T-helper 2 cell treated with Interferon-gamma antibody and Interleukin-4, amounts not matched to agents 100 ng/mL and 5 ng/mL, for 36 hours (primary cell): ENCODE results near the gene DAGLA. TPM values are rescaled to one million over a fixed set of nuclear protein-coding genes. Genes with fewer than 3 reads are reported as not detected.

ENCODE experiments used
- intact Hi-C: fragments of 100-400 bp; cut with micrococcal nuclease; formaldehyde crosslinking; loops from one replicate; pipeline ENCODE4 v1.15.1; 2023
- total RNA-seq: library from RNA; stranded (reverse); gene quantifications from 2 replicates; pipeline ENCODE4 v1.2.3, GENCODE V29; 2022

The DAGLA gene
- total RNA-seq, 1 donor from 2014 or later: 0.07 TPM

DNA sequence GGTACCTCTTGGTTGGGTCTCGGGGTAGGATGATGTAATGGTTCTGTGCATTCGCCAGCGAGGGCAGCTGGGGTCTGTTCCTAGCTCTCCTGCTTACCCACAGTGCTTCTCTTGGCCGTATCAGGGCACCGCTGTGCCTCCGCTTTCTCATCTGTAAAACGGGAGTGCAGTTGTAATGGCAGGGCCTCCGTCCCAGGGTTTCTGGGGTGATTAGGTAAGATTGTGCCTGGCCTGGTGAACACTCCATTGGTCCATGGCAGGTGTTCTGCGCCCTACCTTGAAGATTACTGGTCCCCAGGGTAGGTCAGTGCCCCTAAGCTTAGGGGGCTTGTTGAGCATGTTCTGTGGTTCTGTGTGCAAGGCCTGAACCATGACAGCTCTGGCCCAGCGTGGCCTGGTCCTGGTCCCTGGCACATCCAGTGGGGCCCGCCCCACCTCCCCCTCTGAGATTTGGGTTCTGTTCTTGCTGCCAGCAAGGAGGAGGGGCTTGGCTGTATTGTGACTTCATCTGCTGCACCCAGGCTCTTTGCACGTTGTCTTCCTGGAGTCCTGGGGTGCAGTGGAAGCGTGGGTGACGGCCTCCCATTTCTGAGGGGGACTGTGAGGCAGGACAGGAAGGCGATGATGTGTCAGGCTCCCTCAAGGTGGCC is 77.1 kb downstream of the DAGLA start:
- intact Hi-C loops: no loop called here

DNA sequence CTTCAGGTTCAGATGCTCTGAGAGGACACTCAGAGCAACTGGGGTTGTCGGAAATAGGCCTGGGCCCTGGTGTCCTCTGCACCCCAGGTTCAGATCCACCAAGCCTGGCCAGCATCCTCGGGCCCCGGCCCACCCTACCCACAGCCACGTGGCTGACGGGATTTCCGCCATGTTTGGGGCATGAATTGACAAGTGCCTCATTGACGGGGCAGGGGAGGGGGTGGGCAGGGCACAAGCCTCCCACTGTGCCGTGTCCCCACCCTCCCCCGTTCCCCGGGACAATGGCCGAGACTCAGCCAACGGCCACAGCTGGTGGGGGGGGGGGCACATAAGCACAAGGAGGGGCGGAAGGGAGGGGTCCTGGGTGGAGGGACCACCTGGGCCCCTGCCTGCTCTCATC is 80.8 kb downstream of the DAGLA start:
- intact Hi-C loops: no loop called here

DNA sequence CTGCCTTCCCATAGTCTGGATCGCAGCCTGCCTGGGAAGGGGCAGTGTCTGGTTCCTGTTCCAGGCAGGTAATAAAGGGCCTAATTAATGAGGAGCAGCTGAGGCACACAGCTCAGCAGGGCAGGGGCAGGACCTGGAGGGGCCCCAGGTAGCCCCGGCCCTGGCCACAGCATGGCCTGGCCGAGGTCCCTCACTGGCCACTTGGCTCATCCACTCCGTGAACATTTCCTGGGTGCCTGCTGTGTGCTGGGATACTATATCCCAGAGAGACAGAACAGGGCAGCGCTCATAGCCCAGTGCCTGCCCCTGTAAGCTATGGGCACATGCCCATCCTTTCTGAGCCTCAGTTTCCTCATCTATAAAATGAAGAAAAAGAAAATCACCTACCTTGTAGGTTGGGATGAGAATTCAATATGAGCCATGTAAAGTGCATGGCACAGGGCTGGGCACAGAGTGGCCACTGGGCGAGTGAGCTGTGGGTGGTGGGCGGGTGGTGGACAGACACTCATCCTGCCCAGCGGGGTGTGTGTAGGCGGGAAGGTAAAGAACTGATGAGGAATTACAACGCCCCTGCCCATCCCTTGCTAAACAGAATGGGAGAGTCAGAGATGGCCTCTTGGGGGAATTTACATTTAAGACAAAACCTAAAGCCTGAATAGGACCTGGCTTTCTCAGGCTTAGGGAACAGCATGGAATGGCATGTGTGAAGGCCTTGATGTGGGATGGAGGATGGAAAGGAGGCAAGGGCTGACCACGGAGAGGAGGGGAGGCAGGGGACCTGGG is 81.4 kb downstream of the DAGLA start:
- intact Hi-C loops: no loop called here

GRCh38 chr11:61762223-61762615 is 82.0 kb downstream of the DAGLA start:
- intact Hi-C loops: no loop called here

- intact Hi-C loops: no loop called here
Observed at GRCh38 chr11:61762798-61763197, 82.6 kb downstream of the DAGLA start.

- intact Hi-C loops: no loop called here
Observed at GRCh38 chr11:61763930-61764605, 83.9 kb downstream of the DAGLA start.

DNA sequence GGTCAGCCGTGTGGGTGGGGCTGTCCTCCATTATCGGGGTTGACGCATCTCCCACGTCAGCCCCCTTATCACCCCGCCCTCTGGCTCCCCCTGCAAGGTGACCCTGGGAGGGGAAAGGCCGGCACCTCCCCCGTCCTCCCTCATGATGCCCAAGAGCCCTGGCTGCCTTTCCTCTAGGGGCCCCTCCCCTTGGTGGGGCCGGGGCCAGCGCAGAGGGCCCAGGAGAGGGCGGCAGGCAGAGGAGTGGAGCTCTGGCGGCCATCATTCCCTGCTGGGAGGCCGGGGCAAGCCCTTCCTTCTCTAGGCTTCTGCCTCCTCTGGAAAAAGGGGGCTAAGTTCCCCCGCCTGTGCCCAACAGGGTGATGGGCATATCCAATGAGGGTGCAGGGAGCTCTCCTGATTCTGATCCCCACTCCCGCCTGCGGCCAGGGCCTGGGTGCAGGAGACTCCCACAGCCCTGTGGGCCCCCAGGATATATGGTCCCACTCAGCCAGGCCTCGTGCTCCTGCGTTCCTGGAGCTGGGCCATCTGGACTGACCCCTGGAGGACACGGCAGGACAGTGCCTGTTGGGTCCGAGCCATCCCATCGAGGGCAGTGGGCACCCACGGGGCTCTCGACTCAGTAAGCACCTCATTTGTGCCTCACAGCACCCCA is 84.5 kb downstream of the DAGLA start:
- intact Hi-C loops: no loop called here

DNA sequence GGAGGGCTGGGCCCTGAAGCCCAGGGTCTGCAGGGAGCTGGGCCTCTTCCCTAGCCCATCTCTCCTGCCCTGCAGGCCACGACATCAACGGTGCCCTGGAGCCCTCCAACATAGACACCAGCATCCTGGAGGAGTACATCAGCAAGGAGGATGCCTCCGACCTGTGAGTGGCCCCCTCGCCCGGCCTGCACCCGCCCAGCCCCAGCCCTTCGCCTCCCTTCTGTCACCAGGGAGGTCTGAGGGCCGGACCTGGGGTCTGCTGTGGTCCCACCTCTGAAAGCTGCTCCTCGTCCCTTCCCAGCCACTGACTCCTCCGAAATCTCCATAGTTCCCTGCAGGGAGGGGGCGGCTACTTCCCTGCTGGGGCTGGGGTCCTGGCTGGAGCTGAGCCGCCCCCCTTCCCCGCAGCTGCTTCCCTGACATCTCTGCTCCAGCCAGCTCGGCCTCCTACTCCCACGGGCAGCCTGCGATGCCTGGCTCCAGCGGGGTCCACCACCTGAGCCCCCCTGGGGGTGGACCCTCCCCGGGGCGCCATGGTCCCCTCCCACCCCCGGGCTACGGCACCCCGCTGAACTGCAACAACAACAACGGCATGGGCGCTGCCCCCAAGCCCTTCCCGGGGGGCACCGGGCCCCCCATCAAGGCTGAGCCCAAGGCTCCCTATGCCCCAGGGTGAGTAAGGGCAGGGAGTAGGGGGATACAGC is 85.5 kb downstream of the DAGLA start:
- intact Hi-C loops: no loop called here

GRCh38 chr11:61766353-61766841 is 86.2 kb downstream of the DAGLA start:
- intact Hi-C loops: no loop called here

DNA sequence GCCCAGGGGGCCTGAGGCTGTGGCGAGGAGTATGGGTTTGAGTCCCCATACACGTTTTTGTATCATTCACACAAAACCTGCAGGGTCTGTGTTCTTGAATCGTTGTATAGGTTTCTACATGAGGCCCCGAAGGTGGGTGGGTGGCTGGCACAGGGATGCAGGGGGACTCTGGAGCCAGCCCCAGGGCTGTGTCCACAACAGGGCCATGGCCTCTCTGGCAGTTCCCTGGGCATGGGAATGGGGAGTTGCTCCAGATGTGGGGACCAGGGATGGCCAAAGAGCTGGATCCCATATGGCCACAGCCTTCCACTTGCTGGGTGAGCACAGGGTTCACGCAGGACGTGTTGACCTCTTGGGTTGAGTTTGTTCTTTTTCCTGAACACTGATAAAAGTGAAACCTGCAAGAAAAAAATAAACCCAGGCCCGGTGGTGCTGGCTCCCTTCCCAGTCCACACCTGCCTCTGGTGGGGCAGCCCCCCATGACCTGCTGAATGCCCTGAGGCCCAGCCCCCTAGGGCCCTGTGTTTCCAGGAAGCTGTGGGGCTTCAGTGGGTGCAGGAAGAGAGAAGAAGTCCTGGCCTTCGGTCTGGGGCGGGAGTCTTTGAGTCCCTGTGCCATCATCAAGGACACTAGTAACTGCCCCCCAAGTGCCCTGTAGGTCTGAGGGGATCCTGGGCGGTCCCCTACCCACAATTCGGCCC is 88.3 kb downstream of the DAGLA start:
- intact Hi-C loops: no loop called here

- intact Hi-C loops: no loop called here
Observed at GRCh38 chr11:61769169-61769920, 89.2 kb downstream of the DAGLA start.

GRCh38 chr11:61769946-61770683 is 89.9 kb downstream of the DAGLA start:
- intact Hi-C loops: no loop called here

DNA sequence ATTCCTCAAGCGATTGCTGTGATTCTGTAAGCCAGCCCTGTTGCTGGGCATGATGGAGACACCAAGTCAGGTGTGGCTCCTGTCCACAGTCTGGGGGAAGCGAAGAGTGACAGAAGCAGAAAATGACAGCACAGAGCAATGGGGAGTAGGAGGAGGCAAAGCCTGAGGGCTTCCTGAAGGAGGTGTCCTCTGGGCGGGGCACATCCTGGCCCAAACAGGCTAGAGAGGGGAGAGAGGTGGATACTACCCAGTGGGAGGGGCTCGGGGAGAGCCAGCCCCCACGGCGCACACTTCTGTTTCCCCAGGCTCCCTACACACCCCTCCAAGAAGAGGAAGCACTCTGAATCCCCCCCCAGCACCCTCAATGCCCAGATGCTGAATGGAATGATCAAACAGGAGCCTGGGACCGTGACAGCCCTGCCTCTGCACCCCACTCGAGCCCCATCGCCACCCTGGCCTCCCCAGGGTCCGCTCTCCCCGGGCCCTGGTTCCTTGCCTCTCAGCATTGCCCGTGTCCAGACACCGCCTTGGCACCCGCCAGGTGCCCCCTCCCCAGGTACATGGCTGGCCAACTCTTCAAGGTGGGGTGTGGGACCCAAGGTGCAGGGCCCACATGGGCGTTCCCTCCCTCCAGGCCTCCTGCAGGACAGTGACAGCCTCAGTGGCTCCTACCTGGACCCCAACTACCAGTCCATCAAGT is 91.2 kb downstream of the DAGLA start:
- intact Hi-C loops: no loop called here

- intact Hi-C loops: no loop called here
Observed at GRCh38 chr11:61771985-61772455, 91.8 kb downstream of the DAGLA start.

DNA sequence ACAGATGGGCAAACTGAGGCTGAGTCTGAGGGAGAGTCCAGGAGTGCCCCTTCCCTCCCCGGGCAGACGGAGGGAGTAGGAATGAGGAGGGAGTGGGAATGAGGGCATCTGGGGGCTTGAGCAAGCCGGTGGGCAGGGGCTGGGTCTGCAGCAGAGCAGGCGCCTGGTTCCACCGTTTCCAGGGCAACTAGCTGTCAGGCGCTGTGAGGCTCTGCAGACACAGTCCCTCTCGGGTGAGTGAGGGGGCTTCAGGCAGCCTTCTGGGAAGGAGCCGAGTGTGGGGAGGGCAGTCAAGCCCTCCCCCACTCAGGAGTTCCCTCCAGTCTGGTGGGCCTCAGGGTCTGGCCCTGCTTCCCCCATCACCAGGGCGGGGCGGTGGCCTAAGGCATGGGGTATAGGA is 93.2 kb downstream of the DAGLA start:
- intact Hi-C loops: no loop called here

DNA sequence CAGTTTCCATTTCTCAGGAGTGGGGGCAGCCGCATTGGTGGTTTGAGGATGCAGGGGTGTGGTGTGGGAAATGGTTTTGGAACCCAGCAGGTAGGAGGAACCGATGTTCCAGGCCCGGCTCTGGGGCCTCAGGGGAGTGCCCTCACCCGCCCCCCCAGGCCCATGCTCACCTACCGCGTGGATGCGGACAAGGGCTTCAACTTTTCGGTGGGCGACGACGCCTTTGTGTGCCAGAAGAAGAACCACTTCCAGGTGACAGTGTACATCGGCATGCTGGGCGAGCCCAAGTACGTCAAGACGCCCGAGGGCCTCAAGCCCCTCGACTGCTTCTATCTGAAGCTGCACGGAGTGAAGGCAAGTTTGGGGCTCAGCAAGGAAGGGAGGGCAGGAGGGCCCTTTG is 93.6 kb downstream of the DAGLA start:
- intact Hi-C loops: no loop called here

GRCh38 chr11:61774411-61774810 is 94.2 kb downstream of the DAGLA start:
- intact Hi-C loops: no loop called here

DNA sequence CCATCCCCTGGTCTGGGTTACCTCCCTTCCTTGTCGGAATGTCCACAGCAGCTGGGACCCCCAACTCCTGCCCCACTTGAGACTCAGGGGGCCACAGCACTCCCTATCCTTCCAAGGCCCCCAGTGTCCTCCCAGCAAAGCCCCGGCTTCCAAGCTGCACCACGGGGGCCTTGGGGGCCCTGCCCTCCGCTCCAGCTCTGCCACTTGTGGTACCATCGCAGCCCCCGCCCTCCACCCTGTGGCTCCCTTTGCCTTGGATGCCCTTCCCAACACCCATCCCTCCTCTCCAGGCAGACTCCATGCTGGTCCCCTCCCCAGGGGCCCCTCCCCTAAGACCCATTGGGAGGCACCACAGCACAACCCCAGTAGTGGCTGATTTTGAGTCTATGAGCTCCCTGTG is 94.9 kb downstream of the DAGLA start:
- intact Hi-C loops: no loop called here
